HEK293T (cell line): ENCODE data around the gene MAD1L1.

Experiments used
- BHLHE40 ChIP-seq: fragments of 450-650 bp; IDR thresholded peaks from 2 replicates; pipeline ENCODE4 v1.6.1; 2016; ENCODE audit warnings: mild to moderate bottlenecking, moderate library complexity, borderline replicate concordance
- LEF1 ChIP-seq: fragments of 450-650 bp; IDR thresholded peaks from 2 replicates; pipeline ENCODE4 v1.6.1; 2017; ENCODE audit warnings: mild to moderate bottlenecking, borderline replicate concordance

DNA sequence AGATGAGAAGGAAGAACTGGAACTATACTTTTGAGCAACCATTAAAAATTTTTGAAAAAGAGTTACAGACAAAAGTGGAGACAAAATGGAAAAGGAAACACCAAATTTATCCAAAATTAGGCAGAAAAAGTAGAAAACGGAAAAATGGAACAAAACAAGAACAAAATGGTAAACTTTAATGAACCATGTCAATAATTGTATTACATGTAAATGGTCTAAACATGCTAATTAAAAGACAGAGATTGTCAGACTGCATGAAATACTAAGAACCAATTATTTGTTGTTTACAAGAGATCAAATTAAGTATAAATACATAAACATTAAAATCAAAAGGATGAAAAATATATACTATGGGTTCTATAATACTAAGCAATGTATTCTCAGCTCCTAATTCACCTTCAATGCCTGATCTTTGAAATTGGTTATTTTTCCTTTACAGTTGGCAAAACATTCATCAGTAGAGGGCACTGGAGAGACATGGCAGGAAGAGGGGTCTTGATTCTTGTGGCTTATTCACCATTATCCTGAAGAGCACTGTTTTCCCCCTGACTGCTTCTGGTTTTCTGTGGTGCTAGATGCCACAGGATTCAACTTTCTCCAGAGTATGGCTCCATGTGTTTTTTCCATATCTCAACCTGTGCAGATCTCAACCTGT lies 437.7 kb downstream of the MAD1L1 start:
- TF ChIP-seq LEF1 (no peak), BHLHE40 (no peak)
